Adrenal gland (tissue), 5 donors: ENCODE results near the gene XIRP1.

ENCODE experiments used
- POLR2A ChIP-seq, 2 donors: fragments of 450-650 bp; IDR thresholded peaks; one replicate each; pipeline ENCODE4 v1.6.1; 2017; ENCODE audit warnings: antibody characterized with exemption in 2 of 2, mild to moderate bottlenecking in 2 of 2, moderate library complexity in 1 of 2
- TF ChIP-seq, protein P1 (sequence below), 6 experiments: fragments of 450-650 bp in 4 of 6; fragments of 200-600 bp in 2 of 6; sonication (generic) in 1 of 6; IDR thresholded peaks; 1 replicate in 5 of 6; 2 replicates in 1 of 6; pipeline versions ENCODE4 v1.5.1 to v1.8.0; 2016 to 2021; ENCODE audit warnings: antibody characterized with exemption in 6 of 6, mild to moderate bottlenecking in 2 of 6, moderate library complexity in 1 of 6
- donor health status: DM: no; HTN: no; CAD: no.

DNA sequence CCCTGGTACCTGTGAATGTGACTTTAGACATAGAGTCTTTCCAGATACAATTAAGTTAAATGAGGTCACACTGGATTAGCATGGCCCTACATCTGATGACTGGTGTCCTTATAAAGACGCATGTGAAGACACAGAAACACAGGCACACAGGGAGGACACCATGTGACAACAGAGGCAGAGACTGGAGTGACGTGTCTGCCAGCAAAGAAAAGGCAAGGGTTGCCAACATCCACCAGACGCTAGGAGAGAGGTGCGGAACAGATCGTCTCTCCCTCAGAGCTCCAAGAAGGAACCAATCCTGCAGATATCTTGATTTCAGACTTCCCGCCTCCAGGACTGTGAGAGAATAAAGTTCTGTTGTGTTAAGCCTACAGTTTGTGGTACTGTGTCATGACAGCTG is 44.6 kb upstream of the XIRP1 start:
- TF ChIP-seq, protein P1, sequence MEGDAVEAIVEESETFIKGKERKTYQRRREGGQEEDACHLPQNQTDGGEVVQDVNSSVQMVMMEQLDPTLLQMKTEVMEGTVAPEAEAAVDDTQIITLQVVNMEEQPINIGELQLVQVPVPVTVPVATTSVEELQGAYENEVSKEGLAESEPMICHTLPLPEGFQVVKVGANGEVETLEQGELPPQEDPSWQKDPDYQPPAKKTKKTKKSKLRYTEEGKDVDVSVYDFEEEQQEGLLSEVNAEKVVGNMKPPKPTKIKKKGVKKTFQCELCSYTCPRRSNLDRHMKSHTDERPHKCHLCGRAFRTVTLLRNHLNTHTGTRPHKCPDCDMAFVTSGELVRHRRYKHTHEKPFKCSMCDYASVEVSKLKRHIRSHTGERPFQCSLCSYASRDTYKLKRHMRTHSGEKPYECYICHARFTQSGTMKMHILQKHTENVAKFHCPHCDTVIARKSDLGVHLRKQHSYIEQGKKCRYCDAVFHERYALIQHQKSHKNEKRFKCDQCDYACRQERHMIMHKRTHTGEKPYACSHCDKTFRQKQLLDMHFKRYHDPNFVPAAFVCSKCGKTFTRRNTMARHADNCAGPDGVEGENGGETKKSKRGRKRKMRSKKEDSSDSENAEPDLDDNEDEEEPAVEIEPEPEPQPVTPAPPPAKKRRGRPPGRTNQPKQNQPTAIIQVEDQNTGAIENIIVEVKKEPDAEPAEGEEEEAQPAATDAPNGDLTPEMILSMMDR (IDR thresholded peaks at IDR 0.05) = no peak
- TF ChIP-seq POLR2A (IDR thresholded peaks at IDR 0.05) = no peak
